BLaER1 treated with 17β-estradiol and CSF1 and Interleukin-3, amounts not matched to agents 10 nM and 100 nM (cell line): ENCODE results near the gene TRPM1.

ENCODE experiments used
- H3K27ac ChIP-seq, 11 experiments: shearing (Covaris generic); formaldehyde crosslinking; 2 replicates each; pipeline ENCODE4 v1.8.1; 2022
- H3K27me3 ChIP-seq, 11 experiments: shearing (Covaris generic); formaldehyde crosslinking; 2 replicates each; pipeline ENCODE4 v1.8.1; 2022
- H3K36me3 ChIP-seq, 11 experiments: shearing (Covaris generic); formaldehyde crosslinking; 2 replicates each; pipeline ENCODE4 v1.8.1; 2022
- H3K4me1 ChIP-seq, 10 experiments: shearing (Covaris generic); formaldehyde crosslinking; 2 replicates each; pipeline ENCODE4 v1.8.1; 2022
- H3K4me2 ChIP-seq, 11 experiments: shearing (Covaris generic); formaldehyde crosslinking; 2 replicates each; pipeline ENCODE4 v1.8.1; 2022
- H3K4me3 ChIP-seq, 10 experiments: shearing (Covaris generic); formaldehyde crosslinking; 2 replicates each; pipeline ENCODE4 v1.8.1; 2022
- H3K9ac ChIP-seq, 11 experiments: shearing (Covaris generic); formaldehyde crosslinking; 2 replicates each; pipeline ENCODE4 v1.8.1; 2022
- H3K9me3 ChIP-seq, 11 experiments: shearing (Covaris generic); formaldehyde crosslinking; replicated peaks in 1 of 11; 2 replicates each; pipeline ENCODE4 v1.8.1; 2022
- H4K20me1 ChIP-seq, 11 experiments: shearing (Covaris generic); formaldehyde crosslinking; 2 replicates each; pipeline ENCODE4 v1.8.1; 2022
- Cebpa-rat ChIP-seq, 11 experiments: shearing (Covaris generic); IDR thresholded peaks; 2 replicates each; pipeline ENCODE4 v1.8.1; 2022

Gene TRPM1

DNA sequence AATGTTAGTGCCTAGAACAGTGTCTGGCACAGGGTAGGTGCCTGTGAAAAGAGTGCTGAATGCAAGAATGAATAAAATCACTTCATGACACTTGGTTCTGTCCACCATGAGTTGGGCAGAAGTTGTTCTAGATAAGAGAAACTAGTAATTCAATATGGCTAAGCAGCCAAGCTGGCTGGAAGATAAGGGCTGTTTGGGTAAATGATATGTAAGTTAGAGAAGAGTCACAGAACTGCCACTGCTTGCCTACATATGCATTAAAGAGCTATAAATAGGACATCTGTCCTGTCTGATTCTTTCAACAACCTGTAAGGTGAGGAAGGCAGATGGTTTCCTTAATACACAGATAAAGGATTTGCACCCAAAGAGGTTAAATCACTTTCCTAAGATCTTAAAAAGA is 123.2 kb downstream of the TRPM1 start:
- no peak for TF ChIP-seq Cebpa-rat (IDR thresholded peaks at IDR 0.05)

DNA sequence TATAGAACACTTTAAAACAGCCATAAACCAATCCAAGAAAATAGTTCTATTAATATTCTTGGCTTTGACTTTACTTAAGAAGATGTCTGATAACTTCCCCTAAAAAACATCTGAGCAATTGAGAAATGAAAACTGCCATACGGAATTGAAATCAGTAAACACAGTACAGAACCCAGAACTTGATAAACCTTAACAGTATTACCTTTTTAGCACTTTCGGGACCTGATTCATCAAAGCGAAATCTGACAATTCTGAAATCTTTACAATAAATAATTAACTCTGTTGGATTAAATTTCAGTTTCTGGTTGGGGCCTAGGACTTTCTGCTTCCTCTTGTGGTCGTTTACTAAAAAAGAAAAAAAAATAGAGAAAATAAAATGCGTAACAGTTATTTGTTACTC is 127.4 kb downstream of the TRPM1 start:
- Histone ChIP-seq H3K4me3 (no peak overlapping the region), H3K27ac (no peak overlapping the region), H3K4me1 (peaks cover under 1 to 17% (median 3%) of the 10 kb centered on the region in 10 experiments; a peak in 17 of 20 replicates), H3K4me2 (no peak overlapping the region), H4K20me1 (peaks cover 0 to 84% (median 17%) of the 10 kb centered on the region in 11 experiments; a peak in 12 of 22 replicates), H3K36me3 (peaks cover 64 to 98% (median 76%) of the 10 kb centered on the region in 11 experiments), H3K27me3 (no peaks in the 10 kb centered on the region), H3K9me3 (0 out of 22 replicates have a peak, but pooled peaks cover 0 to under 1% (median 0%) of the 10 kb centered on the region in 11 experiments), H3K9ac (no peak overlapping the region)
- no peak for TF ChIP-seq Cebpa-rat (IDR thresholded peaks at IDR 0.05)

More for the DNA sequence above, 123.2 kb downstream of the TRPM1 start:
- Histone ChIP-seq H3K9ac (no peak overlapping the region), H3K27me3 (no peaks in the 10 kb centered on the region), H3K4me3 (no peak overlapping the region), H3K36me3 (peaks cover 62 to 97% (median 70%) of the 10 kb centered on the region in 11 experiments), H3K9me3 (peaks cover 0 to 8% (median 0%) of the 10 kb centered on the region in 11 experiments; a peak in 2 of 22 replicates), H3K4me2 (peak overlapping the region in 2 of 11 experiments; percentile 7 to 62; a peak in 2 of 22 replicates), H3K4me1 (peaks cover 15 to 40% (median 19%) of the 10 kb centered on the region in 10 experiments), H4K20me1 (peaks cover 0 to 84% (median 18%) of the 10 kb centered on the region in 11 experiments; a peak in 13 of 22 replicates), H3K27ac (no peak overlapping the region)

DNA sequence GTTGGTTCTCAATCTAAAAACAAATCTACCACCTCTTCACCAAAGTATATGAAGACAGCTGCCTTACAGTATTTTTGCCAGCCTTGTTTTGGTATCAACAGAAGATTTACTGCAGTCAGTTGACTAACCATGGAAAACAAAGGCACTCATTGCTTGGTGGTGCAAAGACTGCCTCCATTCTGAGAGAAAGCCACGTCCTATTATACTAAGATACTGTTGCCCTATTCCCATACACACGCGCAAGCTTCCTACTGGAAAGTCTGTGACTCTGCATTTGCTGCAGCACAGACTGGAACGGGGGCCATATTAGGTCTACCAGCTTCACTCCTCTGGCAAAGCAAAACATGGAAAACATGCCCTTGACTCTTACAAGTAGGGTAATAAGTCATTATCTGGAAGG is 128.1 kb downstream of the TRPM1 start:
- Histone ChIP-seq H3K36me3 (peaks cover 61 to 96% (median 75%) of the 10 kb centered on the region in 11 experiments), H3K27me3 (no peaks in the 10 kb centered on the region), H3K27ac (no peak overlapping the region), H3K4me2 (no peak overlapping the region), H3K4me3 (no peak overlapping the region), H4K20me1 (peaks cover 0 to 88% (median 10%) of the 10 kb centered on the region in 11 experiments; a peak in 12 of 22 replicates), H3K9ac (no peak overlapping the region), H3K4me1 (peaks cover 0 to 14% (median 0%) of the 10 kb centered on the region in 10 experiments; a peak in 5 of 20 replicates), H3K9me3 (no peaks in the 10 kb centered on the region)
- no peak for TF ChIP-seq Cebpa-rat (IDR thresholded peaks at IDR 0.05)

DNA sequence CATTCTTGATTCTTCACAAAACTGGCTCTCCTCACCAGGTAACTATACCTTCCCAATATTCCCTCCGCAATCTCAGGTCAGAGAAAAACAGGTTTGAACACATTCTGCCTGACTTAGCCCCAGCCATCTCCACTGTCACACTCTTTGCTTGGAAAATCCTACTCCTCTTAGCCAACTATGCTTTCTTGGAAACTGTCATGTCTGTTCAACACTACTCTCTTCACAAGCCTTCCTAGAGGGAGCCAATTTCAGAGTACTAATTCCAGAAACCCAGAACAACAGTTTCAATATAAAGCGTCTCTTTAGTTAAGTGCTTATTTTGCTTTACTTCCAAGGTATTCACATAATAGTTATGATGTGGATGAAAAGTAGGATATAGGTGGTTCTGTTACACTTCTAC is 131.8 kb downstream of the TRPM1 start:
- Histone ChIP-seq H3K9ac (no peak overlapping the region), H3K9me3 (no peaks in the 10 kb centered on the region), H3K36me3 (peaks cover 61 to 96% (median 78%) of the 10 kb centered on the region in 11 experiments), H3K27ac (no peak overlapping the region), H4K20me1 (peaks cover 0 to 76% (median 0%) of the 10 kb centered on the region in 11 experiments; a peak in 4 of 22 replicates), H3K4me2 (no peak overlapping the region), H3K4me1 (peaks cover 0 to 9% (median 0%) of the 10 kb centered on the region in 10 experiments; a peak in 4 of 20 replicates), H3K27me3 (no peaks in the 10 kb centered on the region), H3K4me3 (no peak overlapping the region)
- no peak for TF ChIP-seq Cebpa-rat (IDR thresholded peaks at IDR 0.05)

DNA sequence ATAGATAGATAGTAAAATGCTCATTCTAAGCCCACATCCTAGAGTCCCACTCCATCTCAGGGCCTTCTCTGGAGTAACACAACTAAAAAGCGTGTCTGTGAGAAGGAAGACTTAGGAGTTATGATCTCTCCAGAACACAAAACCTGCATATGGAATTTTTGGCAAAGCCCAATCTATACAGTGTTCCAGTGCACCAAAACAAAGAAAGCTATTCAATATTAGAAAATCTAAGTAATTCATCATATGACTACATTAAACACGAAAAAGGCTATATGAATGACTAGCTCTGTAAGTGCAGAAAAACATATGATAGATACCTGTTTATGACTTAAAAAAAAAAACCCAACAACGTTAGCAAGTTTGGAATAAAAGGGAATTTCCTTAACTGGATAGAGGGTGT is 137.8 kb downstream of the TRPM1 start:
- no peak overlapping the region for H3K27ac ChIP-seq
- peaks cover 0 to 19% (median 6%) of the 10 kb centered on the region in 10 experiments; a peak in 8 of 20 replicates for H3K4me1 ChIP-seq
- no peaks in the 10 kb centered on the region for H3K27me3 ChIP-seq
- H3K4me2 ChIP-seq = no peak overlapping the region
- H3K9ac ChIP-seq = no peak overlapping the region
- no peak overlapping the region for H3K4me3 ChIP-seq
- H3K36me3 ChIP-seq = peaks cover 42 to 96% (median 67%) of the 10 kb centered on the region in 11 experiments
- H4K20me1 ChIP-seq = peaks cover 0 to 67% (median 0%) of the 10 kb centered on the region in 11 experiments; a peak in 3 of 22 replicates
- TF ChIP-seq Cebpa-rat (IDR thresholded peaks at IDR 0.05) = no peak
- H3K9me3 ChIP-seq = no peaks in the 10 kb centered on the region

DNA sequence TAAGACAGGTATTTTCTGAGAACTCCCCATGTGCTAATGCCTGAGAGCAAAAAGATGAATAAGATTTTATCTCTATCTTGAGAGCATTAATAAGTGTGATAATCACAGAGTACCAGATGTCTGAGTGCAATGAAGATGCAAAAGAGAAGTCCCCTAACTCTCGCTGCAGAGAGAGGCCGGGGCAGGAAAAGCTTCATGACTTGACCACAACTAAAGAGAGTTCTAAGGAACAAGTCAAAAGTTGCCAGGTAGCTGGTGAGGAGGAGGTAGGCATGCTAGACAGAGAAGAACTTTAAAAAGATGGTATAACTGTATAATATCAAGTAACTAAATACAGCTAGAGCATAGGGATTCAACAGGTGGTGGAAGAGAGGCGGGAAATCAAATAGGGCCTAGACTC is 138.9 kb downstream of the TRPM1 start:
- H3K27ac ChIP-seq = no peak overlapping the region
- no peak overlapping the region for H3K4me2 ChIP-seq
- no peak for TF ChIP-seq Cebpa-rat (IDR thresholded peaks at IDR 0.05)
- peaks cover 53 to 99% (median 72%) of the 10 kb centered on the region in 11 experiments for H3K36me3 ChIP-seq
- no peak overlapping the region for H3K9ac ChIP-seq
- no peak overlapping the region for H3K4me3 ChIP-seq
- peaks cover 0 to 11% (median 6%) of the 10 kb centered on the region in 10 experiments; a peak in 7 of 20 replicates for H3K4me1 ChIP-seq
- H3K27me3 ChIP-seq = no peaks in the 10 kb centered on the region
- H3K9me3 ChIP-seq = no peaks in the 10 kb centered on the region
- peaks cover 0 to 60% (median 0%) of the 10 kb centered on the region in 11 experiments; a peak in 3 of 22 replicates for H4K20me1 ChIP-seq

DNA sequence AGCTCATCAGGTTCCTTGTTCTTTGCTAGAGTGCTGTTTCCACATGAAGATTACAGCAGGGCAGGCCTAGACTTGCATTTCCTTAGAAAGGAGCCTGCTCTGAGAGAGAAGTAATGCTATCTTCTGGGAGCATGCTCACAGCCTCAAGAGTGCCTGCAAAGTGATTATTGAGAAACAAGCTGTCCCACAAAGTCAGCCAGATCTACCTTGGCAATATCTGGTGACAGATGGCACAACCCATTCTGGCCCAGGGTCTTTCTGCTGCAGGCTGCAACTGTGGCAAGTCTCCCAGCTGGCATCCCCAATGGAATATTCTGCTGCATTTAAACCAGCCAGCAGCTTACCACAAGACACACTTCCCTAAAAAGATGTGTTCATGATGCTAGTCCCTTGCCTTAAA is 139.4 kb downstream of the TRPM1 start:
- H3K4me3 ChIP-seq = no peak overlapping the region
- H3K27me3 ChIP-seq = no peaks in the 10 kb centered on the region
- no peaks in the 10 kb centered on the region for H3K9me3 ChIP-seq
- H4K20me1 ChIP-seq = peaks cover 0 to 57% (median 0%) of the 10 kb centered on the region in 11 experiments; a peak in 3 of 22 replicates
- H3K9ac ChIP-seq = no peak overlapping the region
- no peak for TF ChIP-seq Cebpa-rat (IDR thresholded peaks at IDR 0.05)
- peaks cover 58 to 99% (median 76%) of the 10 kb centered on the region in 11 experiments for H3K36me3 ChIP-seq
- peaks cover 0 to 11% (median 6%) of the 10 kb centered on the region in 10 experiments; a peak in 7 of 20 replicates for H3K4me1 ChIP-seq
- H3K4me2 ChIP-seq = no peak overlapping the region
- no peak overlapping the region for H3K27ac ChIP-seq

DNA sequence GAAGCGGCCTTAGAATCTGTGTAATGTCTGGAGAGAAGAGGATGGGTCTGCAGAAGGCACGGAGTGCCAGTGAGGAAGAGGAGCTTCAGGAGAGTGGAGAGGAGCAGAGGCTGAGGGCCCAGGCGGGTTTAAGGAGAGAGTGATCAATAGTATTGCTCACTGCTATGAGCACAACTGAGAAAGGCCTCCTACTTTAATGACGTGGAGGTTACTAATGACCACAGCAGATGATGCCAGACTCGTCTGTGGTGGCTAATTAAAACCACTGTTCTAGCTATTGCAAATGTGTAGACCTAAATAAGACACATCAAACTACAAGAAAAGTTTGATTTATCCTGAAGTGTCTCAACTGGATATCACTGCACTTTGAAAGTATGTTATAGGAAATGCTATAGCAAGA is 143.3 kb downstream of the TRPM1 start:
- no peak overlapping the region for H3K4me3 ChIP-seq
- H3K27ac ChIP-seq = no peak overlapping the region
- H3K9ac ChIP-seq = no peak overlapping the region
- no peak overlapping the region for H3K4me2 ChIP-seq
- TF ChIP-seq Cebpa-rat (IDR thresholded peaks at IDR 0.05) = no peak
- H3K9me3 ChIP-seq = no peaks in the 10 kb centered on the region
- H3K36me3 ChIP-seq = peaks cover 76 to 100% (median 88%) of the 10 kb centered on the region in 11 experiments
- H3K4me1 ChIP-seq = peaks cover 0 to 29% (median 14%) of the 10 kb centered on the region in 10 experiments; a peak in 17 of 20 replicates
- peaks cover 0 to 60% (median 0%) of the 10 kb centered on the region in 11 experiments; a peak in 3 of 22 replicates for H4K20me1 ChIP-seq
- no peaks in the 10 kb centered on the region for H3K27me3 ChIP-seq

DNA sequence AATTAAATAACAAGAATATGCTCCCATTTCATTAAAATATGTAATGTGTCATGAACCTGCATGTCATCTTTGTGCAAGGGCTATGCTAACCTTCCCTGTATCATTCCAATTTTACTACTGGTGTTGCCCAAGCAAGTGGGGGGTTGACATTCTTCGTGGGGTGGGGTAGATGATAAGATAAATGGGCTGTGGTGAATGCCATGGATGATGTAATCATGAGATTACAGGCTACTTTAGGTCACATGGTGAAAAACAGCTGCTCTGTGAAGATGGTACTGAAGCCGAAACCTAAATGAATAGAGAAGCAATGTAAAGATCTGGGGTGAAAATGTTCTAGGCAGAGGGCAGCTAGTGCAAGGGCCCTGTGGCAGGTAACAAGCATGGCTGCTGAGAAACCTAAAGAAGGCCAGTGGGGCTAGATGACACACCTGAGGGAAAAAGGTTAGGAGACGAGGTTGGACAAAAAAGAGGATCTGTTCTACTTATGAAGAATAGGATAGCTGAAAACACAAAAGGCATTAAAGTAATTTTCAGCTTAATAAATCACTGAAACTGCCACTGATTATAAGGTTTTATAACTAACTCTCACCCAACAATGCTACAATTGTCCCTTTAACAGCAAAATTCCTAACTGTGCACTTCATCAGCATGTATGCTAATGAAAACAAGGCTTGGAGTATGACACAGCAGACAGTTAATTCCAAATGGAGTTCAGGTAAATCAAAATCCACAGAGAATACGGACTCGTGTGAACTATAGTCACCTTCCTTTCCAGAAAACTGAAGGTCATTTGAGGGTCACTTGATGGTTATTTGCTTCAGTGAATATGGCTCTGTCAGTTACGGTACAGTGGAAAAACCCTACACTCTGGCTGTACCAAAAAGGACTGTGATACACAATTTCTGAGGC is 145.1 kb downstream of the TRPM1 start:
- Histone ChIP-seq H3K4me1 (peaks cover 0 to 18% (median 11%) of the 10 kb centered on the region in 10 experiments; a peak in 14 of 20 replicates), H3K27ac (no peak overlapping the region), H4K20me1 (peaks cover 0 to 45% (median 0%) of the 10 kb centered on the region in 11 experiments; a peak in 3 of 22 replicates), H3K36me3 (peaks cover 90 to 100% (median 98%) of the 10 kb centered on the region in 11 experiments), H3K4me2 (no peak overlapping the region), H3K4me3 (no peak overlapping the region), H3K27me3 (no peaks in the 10 kb centered on the region), H3K9ac (no peak overlapping the region), H3K9me3 (no peaks in the 10 kb centered on the region)
- 0 out of 22 replicates have a peak, but pooled peaks of 1 of the 11 experiments have one; percentile 10 for TF ChIP-seq Cebpa-rat (IDR thresholded peaks at IDR 0.05)
